GOT3 (cell line): ENCODE results near the gene SLC25A31.

ENCODE experiments used
- DNase-seq: peaks from one replicate; lab custom pipeline; 2025; ENCODE audit warnings: mixed read lengths; lab: John Stamatoyannopoulos, UW

SLC25A31 gene

DNA sequence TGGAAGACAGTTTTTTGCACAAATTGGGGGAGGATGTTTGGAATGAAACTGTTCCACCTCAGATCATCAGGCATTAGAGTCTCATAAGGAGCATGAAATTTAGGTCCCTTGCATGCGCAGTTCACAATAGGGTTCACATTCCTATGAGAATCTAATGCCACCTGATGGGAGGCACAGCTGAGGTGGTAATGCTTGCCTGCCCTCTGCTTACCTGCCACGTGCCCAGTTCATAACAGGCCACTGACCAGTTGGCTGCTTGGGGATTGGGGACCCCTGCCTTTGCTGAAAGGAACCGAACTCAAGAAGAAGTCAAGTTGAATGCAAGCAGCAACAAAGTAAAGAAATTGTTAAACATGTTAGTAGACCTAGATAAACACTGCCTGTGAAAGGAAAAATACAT, 47.3 kb downstream of the SLC25A31 start:
- DNase-seq: no peak

DNA sequence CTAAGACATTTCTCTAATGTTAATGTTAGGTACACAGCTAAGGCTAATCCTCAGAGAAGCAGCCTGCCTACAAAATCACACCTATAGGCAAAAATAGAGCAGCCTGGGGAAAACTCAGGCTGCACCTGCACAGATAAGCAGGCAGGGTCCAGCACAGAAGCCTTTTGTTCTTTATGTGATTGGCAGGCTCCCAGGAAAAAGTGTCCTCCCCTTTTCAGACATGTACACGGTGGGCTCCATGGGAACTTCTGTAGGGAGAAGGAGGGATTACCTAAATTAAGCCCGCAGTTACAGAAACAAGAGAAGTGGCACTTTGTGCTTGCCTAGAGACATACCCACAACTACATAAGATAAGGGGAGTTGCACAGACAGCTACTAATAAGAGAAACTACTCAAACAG, 47.9 kb downstream of the SLC25A31 start:
- DNase-seq: no peak

DNA sequence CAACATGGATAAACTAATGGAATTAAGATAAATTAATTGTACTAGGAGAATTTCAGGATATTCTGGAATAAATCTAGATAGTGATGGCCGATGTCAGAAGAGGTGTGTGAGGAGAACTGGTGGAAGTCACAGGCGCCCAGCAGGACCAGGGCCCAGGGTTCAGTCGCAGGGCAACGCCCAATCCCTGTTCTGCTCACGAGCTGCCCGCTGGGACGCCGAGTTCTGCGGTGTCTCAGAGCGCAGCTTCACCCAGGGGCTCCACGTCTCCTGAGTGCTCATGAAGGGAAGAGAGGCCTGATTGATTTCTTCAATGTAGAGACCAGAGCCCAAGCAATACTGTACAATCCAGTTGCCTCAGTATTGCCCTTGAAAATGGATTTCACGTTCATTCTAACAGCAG, 50.4 kb downstream of the SLC25A31 start:
- DNase-seq: no peak

DNA sequence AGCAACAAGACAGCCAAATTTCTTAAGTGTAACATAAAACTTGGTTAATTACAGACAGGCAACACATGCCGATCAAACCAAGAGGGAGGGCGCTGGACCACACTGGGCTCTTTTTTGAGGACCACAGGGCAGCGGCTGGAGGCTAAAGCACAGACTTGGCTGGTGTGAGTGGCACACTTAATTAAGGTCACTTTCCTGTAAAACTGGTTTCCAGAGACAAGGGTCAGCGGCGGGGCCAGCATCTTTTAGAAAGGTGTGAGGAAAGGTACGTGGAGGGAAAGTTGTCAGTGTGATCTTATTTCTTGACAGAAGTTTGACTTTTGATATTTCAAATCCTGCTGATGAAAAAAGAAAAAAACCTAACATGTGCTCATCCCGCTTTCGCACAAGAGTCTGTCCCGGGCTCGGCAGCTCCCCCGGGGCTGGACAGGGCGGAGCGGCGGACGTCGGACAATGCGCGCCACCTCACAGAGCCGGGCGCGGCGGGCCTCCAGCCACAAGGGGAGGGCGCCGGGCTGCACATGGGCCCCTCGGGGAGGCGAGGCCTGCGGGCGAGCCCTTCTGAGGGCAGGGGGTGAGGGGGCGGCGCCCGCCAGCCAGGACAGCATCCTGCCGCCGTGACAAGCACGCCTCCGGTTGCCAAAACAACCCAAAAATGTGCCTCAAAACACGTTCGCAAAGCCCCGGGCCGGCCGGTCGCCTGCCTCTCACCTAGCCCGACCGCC, 51.3 kb downstream of the SLC25A31 start:
- DNase-seq: no peak

DNA sequence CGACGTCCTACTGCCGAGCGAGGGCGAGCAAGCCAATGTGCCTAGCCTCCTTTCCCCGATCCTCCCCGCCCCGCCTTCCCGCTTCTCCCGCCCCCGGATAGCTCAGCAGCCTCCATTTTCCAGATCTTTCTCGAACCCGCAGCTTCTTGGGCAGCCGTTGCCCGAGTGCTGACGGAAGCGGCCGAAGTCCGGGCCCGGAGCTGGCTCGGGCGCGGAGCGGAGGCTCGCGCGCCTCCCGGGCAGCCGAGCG, 51.8 kb downstream of the SLC25A31 start:
- no peak for DNase-seq

DNA sequence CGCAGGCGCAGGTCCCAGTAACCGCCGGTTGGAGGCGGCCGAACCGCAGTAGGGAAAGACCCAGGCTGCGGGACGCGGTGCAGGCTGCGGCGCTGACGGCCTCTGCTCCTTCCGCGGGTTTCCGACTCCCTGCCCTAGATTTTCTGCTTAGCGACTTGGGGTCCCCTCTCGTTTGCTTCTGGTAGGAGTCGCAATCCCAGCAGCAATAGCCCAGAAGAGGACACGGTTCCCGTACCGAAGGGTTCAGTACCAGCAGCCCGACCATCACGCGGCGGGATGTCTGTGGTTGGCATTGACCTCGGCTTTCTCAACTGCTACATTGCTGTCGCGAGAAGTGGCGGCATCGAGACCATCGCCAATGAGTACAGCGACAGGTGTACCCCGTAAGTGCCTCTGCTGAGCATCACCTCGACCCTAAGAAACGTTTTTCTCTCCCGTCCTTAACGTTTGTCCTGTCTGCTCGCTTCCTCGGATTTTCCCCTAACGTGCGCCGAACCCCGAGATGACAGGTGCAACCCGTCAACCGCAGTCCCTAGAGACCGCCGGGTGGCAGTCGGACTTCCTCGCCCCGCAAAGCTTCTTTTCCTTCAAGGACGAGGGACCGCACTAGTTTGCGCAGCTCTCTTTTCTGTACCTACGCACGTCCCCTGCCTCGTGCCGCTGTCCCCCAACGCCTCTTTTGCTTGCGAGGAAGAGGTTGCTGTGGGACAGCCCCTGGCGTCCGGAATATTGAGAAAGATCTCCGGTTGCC, 52.2 kb downstream of the SLC25A31 start, which contains the start of gene HSPA4L:
Gene HSPA4L, plus strand, starts transcription at position 48 of the 751 bp plus-strand sequence. Its CDS starts 229 bp downstream, at position 277.
- DNase-seq: peak; percentile 25

DNA sequence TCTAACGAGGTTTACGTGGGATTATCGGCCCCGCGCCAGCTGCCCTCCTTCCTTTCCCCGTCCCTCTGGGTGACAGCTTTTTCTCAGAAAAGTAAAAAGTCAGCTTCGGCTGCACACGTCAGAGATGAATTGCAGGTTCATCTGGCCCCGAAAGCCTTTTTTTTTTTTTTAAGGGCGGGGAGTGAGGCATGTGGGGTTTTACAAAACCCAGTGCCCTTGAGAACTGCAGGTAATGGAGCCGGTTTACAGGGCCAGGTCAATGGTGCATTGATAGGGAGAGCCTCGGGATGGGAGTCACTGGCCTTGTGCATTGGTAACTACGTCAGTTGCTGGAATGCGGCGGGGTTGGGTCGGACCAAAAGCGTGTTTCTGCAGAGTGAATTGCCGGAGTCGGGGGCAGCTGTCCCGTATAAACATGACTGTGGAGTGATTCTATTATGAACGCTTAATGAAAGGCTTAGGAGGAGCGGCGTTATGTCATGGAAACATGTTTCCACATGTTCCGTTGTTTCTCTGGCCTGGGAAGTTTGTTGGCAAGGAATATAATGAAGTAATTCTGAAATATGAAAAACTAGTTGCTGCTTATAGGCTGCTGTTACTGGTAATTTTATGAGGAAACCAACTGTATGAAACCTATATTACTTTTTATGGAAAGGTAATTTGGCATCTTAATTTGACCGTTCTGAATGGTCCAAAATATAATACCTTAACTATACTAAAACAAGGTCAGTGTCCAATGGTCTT, 53.0 kb downstream of the SLC25A31 start:
- no peak for DNase-seq

DNA sequence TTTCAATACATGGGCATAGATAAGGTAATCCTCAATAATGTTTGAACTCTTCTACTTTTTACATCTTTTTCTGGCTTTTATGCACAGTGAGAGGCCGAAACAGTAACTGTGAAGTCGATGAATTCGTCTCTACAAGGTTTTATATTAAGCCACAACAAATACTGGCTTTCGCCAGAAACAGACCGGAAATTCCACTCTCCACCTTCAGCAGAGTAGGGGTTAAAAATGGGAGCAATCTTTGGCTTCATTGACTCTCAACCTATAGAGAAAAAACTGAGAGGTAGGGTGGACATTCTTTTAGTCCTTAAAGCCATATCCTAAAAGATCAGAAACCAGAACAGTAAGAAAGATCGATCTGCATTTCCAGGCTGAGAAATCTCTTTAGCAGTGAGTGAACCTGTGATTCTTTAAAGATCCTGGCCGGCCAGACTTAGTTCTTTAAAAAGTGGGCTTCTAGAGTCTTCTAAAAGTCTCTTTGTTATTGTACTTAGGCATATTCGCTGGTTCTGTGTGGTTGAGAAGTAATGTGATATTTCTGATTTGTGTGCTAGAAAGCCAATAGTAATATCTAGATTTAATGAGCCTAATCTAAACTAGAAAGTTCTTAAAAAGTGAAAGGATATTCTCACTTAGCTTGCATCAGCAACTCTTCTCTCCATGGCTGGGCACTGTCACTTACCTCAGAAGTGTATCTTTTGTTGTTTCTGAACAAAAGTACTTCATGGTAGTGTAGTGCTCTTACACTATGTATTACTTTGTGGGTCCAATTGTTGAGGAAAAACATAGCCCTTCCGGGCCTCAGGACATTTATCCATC, 54.0 kb downstream of the SLC25A31 start:
- DNase-seq: no peak

DNA sequence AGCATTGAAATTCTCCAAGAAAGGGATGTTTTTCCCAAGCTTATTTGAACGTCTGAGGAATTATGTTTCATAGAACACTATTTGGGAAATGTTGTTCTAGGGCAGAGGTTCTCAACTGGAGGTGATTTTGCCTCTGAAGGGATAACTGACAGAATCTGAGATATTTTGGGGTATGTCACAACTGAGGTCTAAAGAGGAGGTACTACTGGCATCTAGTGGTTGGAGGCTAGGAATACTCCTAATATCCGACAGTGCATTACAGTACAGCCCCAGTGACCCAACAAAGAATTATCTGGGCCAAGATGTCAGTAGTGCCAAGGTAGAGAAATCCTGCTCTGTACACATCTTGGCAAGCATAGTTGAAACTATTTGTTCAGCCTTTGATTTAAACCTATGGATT, 58.3 kb downstream of the SLC25A31 start:
- DNase-seq: no peak

DNA sequence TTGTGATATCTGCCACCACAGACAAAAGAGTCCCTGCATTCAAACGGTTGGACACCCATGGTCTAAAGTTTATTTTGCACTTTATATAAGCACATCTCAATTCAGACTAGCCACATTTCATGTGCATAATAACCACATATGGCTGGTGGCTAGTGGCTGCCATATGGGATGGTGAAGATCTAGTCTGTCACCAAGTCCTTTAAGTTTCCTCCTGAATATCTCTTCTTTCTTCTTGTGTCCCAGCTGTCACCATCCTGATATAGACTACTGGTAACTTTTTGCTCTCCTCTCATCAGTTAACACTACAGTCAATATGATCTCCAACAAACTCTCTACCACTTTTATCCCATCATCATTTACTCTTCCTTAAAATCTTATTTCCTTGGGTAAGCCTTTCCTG, 61.2 kb downstream of the SLC25A31 start:
- DNase-seq: no peak

DNA sequence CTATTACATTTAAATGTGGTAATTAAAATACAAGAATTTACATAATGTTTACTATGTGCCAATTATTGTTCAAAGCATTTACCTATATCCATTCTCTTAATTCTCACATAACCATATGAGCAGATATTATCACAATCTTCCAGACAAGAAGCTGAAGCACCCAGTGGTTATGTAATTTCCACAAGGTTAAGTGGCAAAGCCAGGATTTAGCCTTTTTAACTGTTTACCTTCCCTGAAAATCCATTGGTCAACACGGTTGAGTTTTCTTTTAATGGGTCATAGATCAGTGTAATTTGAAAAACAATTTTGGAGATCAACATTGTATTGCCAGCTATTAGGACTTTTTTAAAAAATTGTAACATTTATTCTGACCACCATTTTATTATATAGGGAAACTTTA, 63.3 kb downstream of the SLC25A31 start:
- no peak for DNase-seq

DNA sequence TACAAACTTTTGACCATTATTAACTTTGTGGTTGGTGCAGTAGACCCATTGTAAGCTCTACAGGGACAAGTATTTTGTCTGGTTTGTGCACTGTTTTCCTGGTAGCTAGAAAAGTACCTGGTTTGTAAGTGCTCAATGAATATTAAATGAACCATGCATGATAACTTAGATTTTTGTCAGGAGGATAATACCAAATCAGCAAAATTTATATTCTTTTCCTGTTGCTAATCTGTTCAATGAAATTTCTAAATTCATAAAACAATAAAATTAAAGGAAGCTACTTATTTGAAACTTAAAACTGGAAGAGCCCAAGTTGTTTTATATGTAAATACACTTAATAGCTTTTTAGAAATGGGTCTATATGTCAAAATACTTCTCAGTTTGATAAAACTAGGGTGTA, 69.5 kb downstream of the SLC25A31 start:
- DNase-seq: no peak

DNA sequence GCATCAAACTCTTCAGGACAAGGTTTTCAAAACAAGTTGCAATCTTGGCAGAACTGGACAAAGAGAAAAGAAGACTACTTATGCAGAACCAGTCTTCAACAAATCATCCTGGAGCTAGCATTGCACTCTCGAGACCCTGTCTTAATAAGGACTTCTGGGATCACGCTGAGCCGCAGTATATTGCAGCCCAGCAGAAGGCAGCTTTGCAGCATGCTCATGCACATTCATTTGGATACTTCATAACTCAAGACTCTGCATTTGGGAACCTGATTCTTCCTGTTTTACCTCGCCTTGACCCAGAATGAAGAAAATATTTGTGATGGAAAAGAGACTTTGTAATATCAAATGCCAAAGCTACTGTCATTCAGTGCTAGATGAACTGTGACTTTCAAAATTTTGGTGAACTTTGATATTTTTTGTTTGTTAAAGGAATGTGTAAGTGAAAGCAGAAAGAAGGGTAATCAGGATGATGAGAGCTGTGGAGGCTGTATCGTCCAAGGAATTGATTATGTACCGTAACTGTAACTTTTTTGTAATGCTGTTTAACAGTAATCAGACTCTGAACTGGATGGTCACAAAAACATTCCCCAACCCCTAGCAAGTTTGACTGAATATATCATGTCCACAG, 79.1 kb downstream of the SLC25A31 start:
- no peak for DNase-seq

DNA sequence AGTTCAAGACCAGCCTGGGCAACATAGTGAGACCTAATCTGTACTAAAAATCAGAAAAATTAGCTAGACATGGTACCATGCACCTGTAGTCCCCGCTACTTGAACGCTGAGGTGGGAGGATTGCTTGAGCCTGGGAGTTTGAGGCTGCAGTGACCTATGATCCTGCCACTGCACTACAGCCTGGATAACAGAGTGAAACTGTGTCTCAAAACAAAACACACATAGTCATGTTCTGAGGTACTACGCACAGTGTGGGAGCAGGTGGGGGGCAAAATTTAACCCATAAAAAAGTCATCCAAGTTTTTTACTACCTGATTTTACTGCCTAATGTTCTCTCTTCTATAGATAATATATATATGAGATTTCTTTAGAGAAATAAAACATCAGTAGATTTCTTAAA, 80.4 kb downstream of the SLC25A31 start:
- no peak for DNase-seq

DNA sequence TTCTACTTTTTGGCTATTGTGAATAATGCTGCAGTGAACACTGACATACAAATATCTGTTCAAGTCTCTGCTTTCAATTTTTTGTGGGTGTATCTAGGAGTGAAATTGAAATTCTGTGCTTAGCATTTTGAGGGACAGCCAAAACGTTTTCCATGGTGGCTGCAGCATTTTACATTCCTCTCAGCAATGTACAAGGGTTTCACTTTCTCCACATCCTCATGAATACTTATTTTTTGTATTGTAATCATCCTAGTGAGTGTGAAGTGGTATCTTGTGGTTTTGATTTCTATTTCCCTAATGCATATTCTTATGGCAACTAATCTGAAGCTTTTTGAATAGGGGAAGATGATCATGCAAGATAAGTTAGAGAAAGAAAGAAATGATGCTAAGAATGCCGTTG, 92.2 kb downstream of the SLC25A31 start:
- no peak for DNase-seq
